ENCODE data around the gene OR2V1.
"Not testable (repeated sequence)": the region's sequence is repeated elsewhere in the genome, so short reads cannot be mapped to it uniquely, and the experiment has no call there.

Gene OR2V1

GRCh38 chr5:181149355-181149754 is 18.4 kb upstream of the OR2V1 start:
- intact Hi-C loops (cut with DNase I; ENCODE audit: low total_unique reads) = no loop called here
- no peaks in the 10 kb centered on the region for H3K9me3 ChIP-seq
- H3K36me3 ChIP-seq = no peaks in the 10 kb centered on the region
- H3K27ac ChIP-seq = no peak overlapping the region
- TF ChIP-seq CTCF (IDR thresholded peaks at IDR 0.05) = no peak
- DNase-seq = peak in 1 of 2 donors; percentile 23
- H3K4me3 ChIP-seq = no peak overlapping the region
- peaks cover 0 to 40% of the 10 kb centered on the region in 2 donors for H3K27me3 ChIP-seq
- no peaks in the 10 kb centered on the region for H3K4me1 ChIP-seq

- DNase-seq = peak in 1 of 2 donors; percentile 12
- intact Hi-C loops (cut with DNase I; ENCODE audit: low total_unique reads); H3K9me3 ChIP-seq; H3K4me1 ChIP-seq; H3K27ac ChIP-seq; H3K4me3 ChIP-seq; H3K36me3 ChIP-seq: not testable (repeated sequence)
- peaks cover 0 to 50% of the 10 kb centered on the region in 2 donors for H3K27me3 ChIP-seq
Observed at GRCh38 chr5:181146927-181147636, 16.1 kb upstream of the OR2V1 start, which contains the start of gene OR2V2. OR2V2 (plus strand) TSS chr5:181147586; CDS start chr5:181154943, 7,357 bp downstream.

- DNase-seq = no peak
- peaks cover 0 to 45% of the 10 kb centered on the region in 2 donors for H3K27me3 ChIP-seq
Observed at GRCh38 chr5:181145133-181145532, 14.2 kb upstream of the OR2V1 start.

GRCh38 chr5:181142054-181142453 is 11.1 kb upstream of the OR2V1 start:
- intact Hi-C loops (cut with DNase I; ENCODE audit: low total_unique reads) = no loop called here
- Histone ChIP-seq H3K36me3 (no peaks in the 10 kb centered on the region), H3K9me3 (no peaks in the 10 kb centered on the region), H3K4me3 (no peak overlapping the region), H3K4me1 (no peaks in the 10 kb centered on the region), H3K27me3 (peaks cover 0 to 19% of the 10 kb centered on the region in 2 donors), H3K27ac (no peak overlapping the region)
- peak in 1 of 2 donors; percentile 10 for DNase-seq
- TF ChIP-seq CTCF (IDR thresholded peaks at IDR 0.05) = no peak

More at GRCh38 chr5:181145133-181145532, 14.2 kb upstream of the OR2V1 start:
- intact Hi-C loops (cut with DNase I; ENCODE audit: low total_unique reads) = no loop called here
- Histone ChIP-seq H3K27ac (no peak overlapping the region), H3K9me3 (no peaks in the 10 kb centered on the region), H3K36me3 (no peaks in the 10 kb centered on the region), H3K4me3 (no peak overlapping the region), H3K4me1 (no peaks in the 10 kb centered on the region)
- TF ChIP-seq CTCF (IDR thresholded peaks at IDR 0.05) = no peak

GRCh38 chr5:181140766-181141165 is 9.8 kb upstream of the OR2V1 start:
- no peak overlapping the region for H3K4me3 ChIP-seq
- H3K4me1 ChIP-seq = no peaks in the 10 kb centered on the region
- peak in 1 of 2 donors; percentile 29 for DNase-seq
- peaks cover 0 to 9% (median 0%) of the 10 kb centered on the region in 3 donors for H3K9me3 ChIP-seq
- peaks cover 0 to 19% of the 10 kb centered on the region in 2 donors for H3K27me3 ChIP-seq
- TF ChIP-seq CTCF (IDR thresholded peaks at IDR 0.05) = no peak
- intact Hi-C loops (cut with DNase I; ENCODE audit: low total_unique reads) = no loop called here
- H3K27ac ChIP-seq = no peak overlapping the region
- H3K36me3 ChIP-seq = no peaks in the 10 kb centered on the region

GRCh38 chr5:181138258-181138657 is 7.3 kb upstream of the OR2V1 start:
- H3K27ac ChIP-seq = no peak overlapping the region
- DNase-seq = no peak
- no peaks in the 10 kb centered on the region for H3K36me3 ChIP-seq
- H3K4me1 ChIP-seq = no peaks in the 10 kb centered on the region
- H3K9me3 ChIP-seq = peaks cover 0 to 9% (median 0%) of the 10 kb centered on the region in 3 donors
- intact Hi-C loops (cut with DNase I; ENCODE audit: low total_unique reads) = no loop called here
- TF ChIP-seq CTCF (IDR thresholded peaks at IDR 0.05) = no peak
- H3K4me3 ChIP-seq = no peak overlapping the region
- H3K27me3 ChIP-seq = peaks cover 0 to 19% of the 10 kb centered on the region in 2 donors

Measured in tibial artery (tissue), 4 donors.